Smooth muscle cell of bladder (primary cell): ENCODE data around the gene SLC35E2B. TPM values are rescaled to one million over a fixed set of nuclear protein-coding genes. Genes with fewer than 3 reads are reported as not detected.

Source experiments
- total RNA-seq: library from RNA; depleted of rRNA; stranded (reverse); fragments of >200 nt; gene quantifications from 2 replicates; pipeline ENCODE4 v1.2.3, GENCODE V29; 2014

The SLC35E2B gene
- 19.2 and 26.9 TPM in 2 replicates for total RNA-seq

GRCh38 chr1:1692714-1693647 is at the start of gene SLC35E2B:
Gene SLC35E2B (minus strand): TSS chr1:1692795. CDS start chr1:1676699, 16,096 bp downstream.

GRCh38 chr1:1724035-1724864 is 31.7 kb upstream of the SLC35E2B start, which contains the start of gene CDK11A:
Gene CDK11A (minus strand): TSS chr1:1724357. CDS start chr1:1722818, 1,539 bp downstream.

GRCh38 chr1:1658583-1659549 is 33.7 kb downstream of the SLC35E2B start, which contains the start of gene CDK11B:
Gene CDK11B (minus strand): TSS chr1:1659004. CDS start chr1:1657485, 1,519 bp downstream.

GRCh38 chr1:1631782-1632420 is 60.7 kb downstream of the SLC35E2B start, which contains the start of gene MMP23B:
Gene MMP23B (plus strand): TSS chr1:1632173. CDS start chr1:1632219, 46 bp downstream.

GRCh38 chr1:1615256-1616044 is 77.1 kb downstream of the SLC35E2B start, which contains the start of gene MIB2:
Gene MIB2 (plus strand): TSS chr1:1615500. CDS start chr1:1623453, 7,953 bp downstream.

Other genes with a start within 250 kb of the SLC35E2B start
- not detected in 2 replicates for gene ATAD3C, start 243.1 kb downstream of the SLC35E2B start, total RNA-seq
- gene ATAD3B, start 221.0 kb downstream of the SLC35E2B start, total RNA-seq: 12.8 TPM in 2 replicates
- gene ATAD3A, start 180.6 kb downstream of the SLC35E2B start, total RNA-seq: 20.9 and 25.9 TPM in 2 replicates
- 2.1 and 3.3 TPM in 2 replicates for gene TMEM240, start 152.2 kb downstream of the SLC35E2B start, total RNA-seq
- 43.2 and 77.1 TPM in 2 replicates for gene SSU72, start 117.9 kb downstream of the SLC35E2B start, total RNA-seq
- gene FNDC10, start 92.7 kb downstream of the SLC35E2B start, total RNA-seq: 0.43 and 0.92 TPM in 2 replicates
- gene MIB2, start 77.3 kb downstream of the SLC35E2B start, total RNA-seq: 67.7 and 103 TPM in 2 replicates
- 4.6 and 9.8 TPM in 2 replicates for gene MMP23B, start 60.6 kb downstream of the SLC35E2B start, total RNA-seq
- gene CDK11B, start 33.8 kb downstream of the SLC35E2B start, total RNA-seq: 5.7 and 10.1 TPM in 2 replicates
- gene CDK11A, start 31.6 kb upstream of the SLC35E2B start, total RNA-seq: 10.1 and 12.1 TPM in 2 replicates
- gene NADK, start 85.7 kb upstream of the SLC35E2B start, total RNA-seq: 28.7 and 37.6 TPM in 2 replicates
- gene GNB1, start 198.3 kb upstream of the SLC35E2B start, total RNA-seq: 61.3 and 67.9 TPM in 2 replicates
- gene CALML6, start 222.5 kb upstream of the SLC35E2B start, total RNA-seq: 0.28 TPM in 2 replicates
- gene TMEM52, start 226.5 kb upstream of the SLC35E2B start, total RNA-seq: not detected in 2 replicates